Activated CD4-positive, CD25-positive, alpha-beta regulatory T cell treated with anti-CD3 and anti-CD28 coated beads, Interleukin-2, amount 50 U/mL, for 72 hours (primary cell): Measurements from ENCODE around the gene STRIP1.

Experiments used
- DNase-seq: peaks from one replicate; pipeline ENCODE4 v3.0.0; 2021

STRIP1 gene

GRCh38 chr1:110098222-110099026 lies 64.0 kb downstream of the STRIP1 start:
- no peak for DNase-seq

GRCh38 chr1:110100335-110100734 lies 65.9 kb downstream of the STRIP1 start:
- no peak for DNase-seq

- DNase-seq = no peak
These were observed 67.7 kb downstream of the STRIP1 start for GRCh38 chr1:110102081-110102480.
